ENCODE measurements around the gene SORCS2. TPM values are rescaled to one million over a fixed set of nuclear protein-coding genes. Genes with fewer than 3 reads are reported as not detected.

Gene SORCS2
- total and polyA plus RNA-seq, 2 of the 4 experiments (the other 2 are of a cell fraction): 0.36 to 0.62 TPM

DNA sequence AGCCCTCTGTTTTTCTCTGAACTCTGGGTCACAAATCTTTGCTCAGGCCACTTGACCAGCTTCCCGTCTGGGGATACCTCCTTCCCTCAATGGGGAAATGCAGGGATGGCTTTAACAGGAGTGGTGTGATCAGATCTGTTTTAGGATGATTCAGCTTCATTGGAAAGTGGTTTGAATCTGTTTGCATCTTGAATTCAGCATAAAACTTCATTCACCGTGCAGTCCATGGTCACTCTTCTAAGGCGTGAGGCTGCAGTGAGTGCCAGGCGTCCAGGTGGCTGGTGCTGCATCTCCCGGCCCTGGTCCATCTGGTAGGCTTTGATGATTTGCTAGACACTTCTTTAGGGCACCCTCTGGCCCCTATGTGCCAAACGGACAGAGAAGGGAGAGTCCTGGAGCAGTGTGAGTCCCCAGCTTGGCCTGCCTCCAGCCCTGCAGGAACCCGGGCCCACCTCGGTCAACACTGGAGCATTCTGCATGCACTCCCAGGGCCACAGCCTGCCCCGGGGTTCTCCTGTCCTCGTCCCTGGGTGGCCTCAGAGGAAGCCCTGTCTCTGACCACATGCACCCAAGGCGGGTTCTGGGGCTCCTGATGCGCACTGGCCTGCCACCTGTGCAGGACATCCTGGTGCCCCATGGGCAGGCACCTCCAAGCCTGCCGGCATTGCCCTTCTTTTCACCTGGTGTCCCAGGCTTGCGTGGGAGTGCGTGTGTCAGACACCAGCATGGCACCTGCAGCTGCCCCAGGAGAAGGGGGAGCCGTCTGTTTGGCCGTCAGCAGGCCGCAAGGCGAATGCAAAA is 493.9 kb downstream of the SORCS2 start:
- ATAC-seq (ENCODE audit: low read depth) (no peak), DNase-seq (no peak)
- Histone ChIP-seq H2BK5ac (ENCODE audit: low read depth, low read length, poor library complexity, severe bottlenecking) (no peak overlapping the region), H2BK120ac (ENCODE audit: low read depth, low read length) (no peak overlapping the region), H3K56ac (ENCODE audit: extremely low read depth, insufficient read depth, low read length) (no peak overlapping the region), H3K18ac (ENCODE audit: low read depth, low read length) (no peak overlapping the region), H4K91ac (ENCODE audit: insufficient read depth, low read depth, low read length) (no peak overlapping the region), H3K36me3 (ENCODE audit: control insufficient read depth, insufficient read depth, low read length) (no peaks in the 10 kb centered on the region), H2AK9ac (replicated peaks; ENCODE audit: low read depth, low read length, poor library complexity) (no peak overlapping the region), H3K27me3 (ENCODE audit: control insufficient read depth, insufficient read depth, low read length) (peaks cover 55% of the 10 kb centered on the region), H3K27ac (ENCODE audit: insufficient read depth, low read length) (no peak overlapping the region), H3K14ac (replicated peaks; ENCODE audit: low read depth, low read length) (no peak overlapping the region), H4K5ac (ENCODE audit: low read depth, low read length) (no peak overlapping the region), H3K4me3 (ENCODE audit: insufficient read depth, low read depth, low read length) (no peak overlapping the region), H4K8ac (ENCODE audit: low read depth in 2 of 2, low read length in 2 of 2) (no peak overlapping the region), H3K79me1 (ENCODE audit: low read depth in 1 of 2, low read length in 2 of 2) (no peaks in the 10 kb centered on the region), H2BK15ac (ENCODE audit: low read depth, low read length) (no peak overlapping the region), H4K20me1 (ENCODE audit: insufficient read depth, low read length) (no peaks in the 10 kb centered on the region), H3K9ac (ENCODE audit: low read depth, low read length) (no peak overlapping the region), H3K9me1 (ENCODE audit: insufficient read depth, low read length) (no peaks in the 10 kb centered on the region), H3K9me3 (ENCODE audit: control insufficient read depth, insufficient read depth, low read length) (peaks cover 25% of the 10 kb centered on the region), H3K23ac (ENCODE audit: low read depth, low read length) (no peak overlapping the region), H3K4me2 (ENCODE audit: low read depth, low read length) (no peak overlapping the region), H2AFZ (replicated peaks; ENCODE audit: low read length, poor library complexity) (no peak overlapping the region), H2BK20ac (ENCODE audit: low read depth, low read length) (no peak overlapping the region), H3K4me1 (ENCODE audit: control insufficient read depth, insufficient read depth, low read length) (no peaks in the 10 kb centered on the region), H2AK5ac (ENCODE audit: low read depth, low read length) (no peak overlapping the region), H3K4ac (ENCODE audit: low read depth, low read length) (no peak overlapping the region)
- intact Hi-C loops (cut with micrococcal nuclease) (no loop called here), in situ Hi-C loops (cut with MboI; ENCODE audit: low sequenced_read_pairs) (no loop called here), dilution Hi-C loops (cut with HindIII; ENCODE audit: low sequenced_read_pairs, unreplicated experiment) (no loop called here)
- ChIA-PET CTCF (no interaction called here), POLR2A (ENCODE audit: unreplicated experiment) (no interaction called here)
- BruUV-seq (replicated peaks): no TSS peak
- 57% methylated on average over 11 of the region's 19 CpGs; no CpG with 5 or more reads in 1 of the 2 experiments for WGBS, 2 experiments (ENCODE audit: extremely low coverage in 2 of 2, insufficient read length in 1 of 2)
- TF ChIP-seq SMC3 (IDR thresholded peaks at IDR 0.05; ENCODE audit: low read depth, low read length) (no peak), RFX5 (IDR thresholded peaks at IDR 0.05; ENCODE audit: low read depth, low read length) (no peak), MAZ (IDR thresholded peaks at IDR 0.05; ENCODE audit: borderline replicate concordance, low read depth, low read length) (no peak), MXI1 (IDR thresholded peaks at IDR 0.05; ENCODE audit: borderline replicate concordance, low read depth, low read length) (no peak), CHD1 (IDR thresholded peaks at IDR 0.05; ENCODE audit: low read depth, low read length) (no peak), CEBPB (IDR thresholded peaks at IDR 0.05; ENCODE audit: low read depth, low read length) (no peak), RAD21 (IDR thresholded peaks at IDR 0.05; ENCODE audit: low read length) (no peak), BHLHE40 (IDR thresholded peaks at IDR 0.05; ENCODE audit: low read depth, low read length) (no peak), MAFK (IDR thresholded peaks at IDR 0.05; ENCODE audit: low read depth, low read length) (no peak), POLR2A (IDR thresholded peaks at IDR 0.05; ENCODE audit: low read depth, low read length) (no peak), RCOR1 (IDR thresholded peaks at IDR 0.05; ENCODE audit: insufficient replicate concordance, low read length) (no peak)
- TF ChIP-seq, protein P1, sequence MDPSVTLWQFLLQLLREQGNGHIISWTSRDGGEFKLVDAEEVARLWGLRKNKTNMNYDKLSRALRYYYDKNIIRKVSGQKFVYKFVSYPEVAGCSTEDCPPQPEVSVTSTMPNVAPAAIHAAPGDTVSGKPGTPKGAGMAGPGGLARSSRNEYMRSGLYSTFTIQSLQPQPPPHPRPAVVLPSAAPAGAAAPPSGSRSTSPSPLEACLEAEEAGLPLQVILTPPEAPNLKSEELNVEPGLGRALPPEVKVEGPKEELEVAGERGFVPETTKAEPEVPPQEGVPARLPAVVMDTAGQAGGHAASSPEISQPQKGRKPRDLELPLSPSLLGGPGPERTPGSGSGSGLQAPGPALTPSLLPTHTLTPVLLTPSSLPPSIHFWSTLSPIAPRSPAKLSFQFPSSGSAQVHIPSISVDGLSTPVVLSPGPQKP (IDR thresholded peaks at IDR 0.05; ENCODE audit: borderline replicate concordance, low read depth, low read length): no peak
- TF ChIP-seq, protein P2, sequence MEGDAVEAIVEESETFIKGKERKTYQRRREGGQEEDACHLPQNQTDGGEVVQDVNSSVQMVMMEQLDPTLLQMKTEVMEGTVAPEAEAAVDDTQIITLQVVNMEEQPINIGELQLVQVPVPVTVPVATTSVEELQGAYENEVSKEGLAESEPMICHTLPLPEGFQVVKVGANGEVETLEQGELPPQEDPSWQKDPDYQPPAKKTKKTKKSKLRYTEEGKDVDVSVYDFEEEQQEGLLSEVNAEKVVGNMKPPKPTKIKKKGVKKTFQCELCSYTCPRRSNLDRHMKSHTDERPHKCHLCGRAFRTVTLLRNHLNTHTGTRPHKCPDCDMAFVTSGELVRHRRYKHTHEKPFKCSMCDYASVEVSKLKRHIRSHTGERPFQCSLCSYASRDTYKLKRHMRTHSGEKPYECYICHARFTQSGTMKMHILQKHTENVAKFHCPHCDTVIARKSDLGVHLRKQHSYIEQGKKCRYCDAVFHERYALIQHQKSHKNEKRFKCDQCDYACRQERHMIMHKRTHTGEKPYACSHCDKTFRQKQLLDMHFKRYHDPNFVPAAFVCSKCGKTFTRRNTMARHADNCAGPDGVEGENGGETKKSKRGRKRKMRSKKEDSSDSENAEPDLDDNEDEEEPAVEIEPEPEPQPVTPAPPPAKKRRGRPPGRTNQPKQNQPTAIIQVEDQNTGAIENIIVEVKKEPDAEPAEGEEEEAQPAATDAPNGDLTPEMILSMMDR (conservative IDR thresholded peaks at IDR 0.05; ENCODE audit: low read depth, low read length): no peak
- TF ChIP-seq, protein P3, sequence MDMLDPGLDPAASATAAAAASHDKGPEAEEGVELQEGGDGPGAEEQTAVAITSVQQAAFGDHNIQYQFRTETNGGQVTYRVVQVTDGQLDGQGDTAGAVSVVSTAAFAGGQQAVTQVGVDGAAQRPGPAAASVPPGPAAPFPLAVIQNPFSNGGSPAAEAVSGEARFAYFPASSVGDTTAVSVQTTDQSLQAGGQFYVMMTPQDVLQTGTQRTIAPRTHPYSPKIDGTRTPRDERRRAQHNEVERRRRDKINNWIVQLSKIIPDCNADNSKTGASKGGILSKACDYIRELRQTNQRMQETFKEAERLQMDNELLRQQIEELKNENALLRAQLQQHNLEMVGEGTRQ (IDR thresholded peaks at IDR 0.05; ENCODE audit: low read depth, low read length): no peak
